Vagina (tissue), 2 donors: ENCODE measurements around the gene PLEKHG4B.

ENCODE experiments used
- CTCF ChIP-seq, 3 experiments: fragments of 450-650 bp in 2 of 3; fragments of 200-600 bp in 1 of 3; sonication (generic) in 1 of 3; IDR thresholded peaks; one replicate each; pipeline ENCODE4 v1.5.1; 2017 to 2019; ENCODE audit warnings: antibody characterized with exemption in 3 of 3, mild to moderate bottlenecking in 2 of 3, moderate library complexity in 2 of 3
- POLR2A ChIP-seq, 2 donors: fragments of 450-650 bp; IDR thresholded peaks; one replicate each; pipeline ENCODE4 v1.6.1; 2017; ENCODE audit warnings: antibody characterized with exemption in 2 of 2, mild to moderate bottlenecking in 2 of 2, moderate library complexity in 2 of 2
- POLR2AphosphoS5 ChIP-seq, 2 donors: sonication (generic); formaldehyde crosslinking; IDR thresholded peaks; one replicate each; pipeline ENCODE4 v1.9.0; 2017; ENCODE audit warnings: antibody characterized with exemption in 2 of 2, mild to moderate bottlenecking in 2 of 2, low read depth in 1 of 2; ENCODE audit not compliant: insufficient read depth in 1 of 2

- TF ChIP-seq CTCF (IDR thresholded peaks at IDR 0.05) (no peak), POLR2AphosphoS5 (IDR thresholded peaks at IDR 0.05; ENCODE audit: insufficient read depth in 1 of 2, low read depth in 1 of 2) (no peak), POLR2A (IDR thresholded peaks at IDR 0.05) (no peak)
These were observed 109.7 kb downstream of the PLEKHG4B start for GRCh38 chr5:201672-202071.
